ENCODE data around the gene MZB1. TPM values are rescaled to one million over a fixed set of nuclear protein-coding genes. Genes with fewer than 3 reads are reported as not detected.

The MZB1 gene
- total and polyA plus RNA-seq, 4 donors = 0.64 to 3.9 (median 1.5) TPM

DNA sequence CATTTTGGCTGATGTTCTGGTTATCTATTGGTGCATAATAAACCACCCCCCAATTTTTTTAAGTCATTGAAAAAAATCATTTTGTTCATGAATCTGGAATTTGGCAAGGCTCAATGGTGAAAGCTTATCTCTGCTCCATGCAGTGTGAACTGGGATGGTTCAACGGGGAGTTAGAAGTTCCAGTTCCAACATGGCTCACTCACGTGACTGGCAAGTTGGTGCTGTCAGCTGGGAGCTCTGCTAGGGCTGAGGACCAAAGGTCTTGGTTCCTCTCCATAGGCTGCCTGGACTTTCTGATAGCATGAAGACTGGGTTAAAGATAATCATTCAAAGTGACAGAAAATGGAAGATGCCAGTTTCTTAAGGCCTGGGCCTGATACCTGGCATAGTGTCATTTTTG is 17.2 kb upstream of the MZB1 start:
- Histone ChIP-seq H3K36me3 (ENCODE audit: control insufficient read depth in 1 of 2, insufficient read depth in 2 of 2, low read length in 1 of 2) (no peaks in the 10 kb centered on the region), H3K9me3 (ENCODE audit: control insufficient read depth, low read length) (no peaks in the 10 kb centered on the region), H3K4me3 (ENCODE audit: low read length in 2 of 2) (no peak overlapping the region), H3K27me3 (ENCODE audit: control insufficient read depth in 1 of 2, insufficient read depth in 2 of 2, low read length in 1 of 2) (no peaks in the 10 kb centered on the region), H3K27ac (ENCODE audit: low read depth in 1 of 2, low read length in 2 of 2) (no peak overlapping the region), H3K4me1 (ENCODE audit: control insufficient read depth in 1 of 2, insufficient read depth in 2 of 2, low read length in 2 of 2) (no peaks in the 10 kb centered on the region)
- intact Hi-C loops (cut with DNase I) = no loop called here
- ATAC-seq (ENCODE audit: low FRiP score) = no peak
- 51 to 52% methylated on average over 2 of the region's 2 CpGs for WGBS, 2 donors
- DNase-seq = no peak

- Histone ChIP-seq H3K36me3 (ENCODE audit: control insufficient read depth in 1 of 2, insufficient read depth in 2 of 2, low read length in 1 of 2) (no peaks in the 10 kb centered on the region), H3K27ac (ENCODE audit: low read depth in 1 of 2, low read length in 2 of 2) (peak overlapping the region in 1 of 2 donors; percentile 42), H3K4me3 (ENCODE audit: low read length in 2 of 2) (no peak overlapping the region), H3K9me3 (ENCODE audit: control insufficient read depth, low read length) (no peaks in the 10 kb centered on the region), H3K27me3 (ENCODE audit: control insufficient read depth in 1 of 2, insufficient read depth in 2 of 2, low read length in 1 of 2) (no peaks in the 10 kb centered on the region), H3K4me1 (ENCODE audit: control insufficient read depth in 1 of 2, insufficient read depth in 2 of 2, low read length in 2 of 2) (no peaks in the 10 kb centered on the region)
- intact Hi-C loops (cut with DNase I) = no loop called here
- WGBS, 2 donors = 50 to 55% methylated on average over 5 of the region's 5 CpGs
- ATAC-seq (ENCODE audit: low FRiP score) (no peak), DNase-seq (no peak)
Observed at GRCh38 chr5:139404484-139404840, 14.7 kb upstream of the MZB1 start.

DNA sequence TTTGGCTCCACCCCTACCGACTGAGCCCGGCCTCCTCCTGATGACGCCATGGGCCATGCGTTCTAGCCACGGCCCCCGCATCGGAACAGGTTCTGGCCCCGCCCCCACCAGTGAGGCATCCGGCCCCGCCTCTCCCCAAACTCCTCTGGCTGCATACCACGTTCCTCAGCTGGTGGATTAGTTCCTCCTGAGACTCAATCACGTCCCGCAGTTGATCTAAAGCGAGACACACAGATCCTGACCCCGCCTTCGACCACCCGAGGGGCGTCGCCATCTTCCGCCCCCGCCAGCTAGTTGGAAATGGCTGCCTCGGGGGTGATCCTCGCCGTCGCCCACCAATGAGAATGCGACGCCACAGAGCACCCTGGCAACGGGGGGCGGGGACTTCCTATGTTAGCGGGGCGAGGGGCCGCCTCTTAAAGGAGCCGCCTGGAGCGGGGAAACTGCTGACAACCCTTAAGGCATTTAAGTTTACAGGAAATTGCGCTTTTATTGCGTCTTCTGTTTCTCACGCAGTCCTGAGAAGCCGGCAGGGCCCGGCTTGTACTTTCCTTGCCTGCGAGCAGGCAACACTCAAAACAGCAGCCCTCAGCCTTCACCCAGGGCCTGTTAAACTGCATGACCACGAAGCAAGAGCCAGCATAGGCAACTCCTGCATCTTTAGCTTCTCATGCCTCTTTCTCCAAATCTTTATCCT is 14.2 kb upstream of the MZB1 start, which contains the start of gene SPATA24:
Gene SPATA24 (minus strand): TSS at position 303 of the 697 bp plus-strand sequence. CDS start 29 bp downstream, at position 274.
- Histone ChIP-seq H3K4me1 (ENCODE audit: control insufficient read depth in 1 of 2, insufficient read depth in 2 of 2, low read length in 2 of 2) (no peaks in the 10 kb centered on the region), H3K36me3 (ENCODE audit: control insufficient read depth in 1 of 2, insufficient read depth in 2 of 2, low read length in 1 of 2) (no peaks in the 10 kb centered on the region), H3K27ac (ENCODE audit: low read depth in 1 of 2, low read length in 2 of 2) (peak within 1 kb of the TSS; percentile 32 to 82), H3K9me3 (ENCODE audit: control insufficient read depth, low read length) (no peaks in the 10 kb centered on the region), H3K4me3 (ENCODE audit: low read length in 2 of 2) (peak within 1 kb of the TSS; percentile 10 to 38), H3K27me3 (ENCODE audit: control insufficient read depth in 1 of 2, insufficient read depth in 2 of 2, low read length in 1 of 2) (no peaks in the 10 kb centered on the region)
- ATAC-seq (ENCODE audit: low FRiP score) = peak; percentile 97
- DNase-seq = peak; percentile 99
- intact Hi-C loops (cut with DNase I) = no loop called here
- whole genome bisulfite sequencing, 2 donors = 0 to 1% methylated on average over 39 to 41 of the region's 41 CpGs

GRCh38 chr5:139403418-139403786 is 13.7 kb upstream of the MZB1 start:
- ATAC-seq (ENCODE audit: low FRiP score) (peak; percentile 12), DNase-seq (no peak)
- H3K4me3 ChIP-seq (ENCODE audit: low read length in 2 of 2) = peak overlapping the region; percentile 10 to 38
- H3K27ac ChIP-seq (ENCODE audit: low read depth in 1 of 2, low read length in 2 of 2) = peak overlapping the region in 1 of 2 donors; percentile 81
- no peaks in the 10 kb centered on the region for H3K4me1 ChIP-seq (ENCODE audit: control insufficient read depth in 1 of 2, insufficient read depth in 2 of 2, low read length in 2 of 2)
- H3K36me3 ChIP-seq (ENCODE audit: control insufficient read depth in 1 of 2, insufficient read depth in 2 of 2, low read length in 1 of 2) = no peaks in the 10 kb centered on the region
- H3K27me3 ChIP-seq (ENCODE audit: control insufficient read depth in 1 of 2, insufficient read depth in 2 of 2, low read length in 1 of 2) = no peaks in the 10 kb centered on the region
- intact Hi-C loops (cut with DNase I) = no loop called here
- no peaks in the 10 kb centered on the region for H3K9me3 ChIP-seq (ENCODE audit: control insufficient read depth, low read length)
- WGBS, 2 donors = 17 to 22% methylated on average over 7 of the region's 7 CpGs

- H3K9me3 ChIP-seq (ENCODE audit: control insufficient read depth, low read length) = no peaks in the 10 kb centered on the region
- H3K4me3 ChIP-seq (ENCODE audit: low read length in 2 of 2) = no peak overlapping the region
- WGBS, 2 donors = 84 to 87% methylated on average over 7 of the region's 7 CpGs
- H3K4me1 ChIP-seq (ENCODE audit: control insufficient read depth in 1 of 2, insufficient read depth in 2 of 2, low read length in 2 of 2) = no peaks in the 10 kb centered on the region
- intact Hi-C loops (cut with DNase I) = no loop called here
- H3K27me3 ChIP-seq (ENCODE audit: control insufficient read depth in 1 of 2, insufficient read depth in 2 of 2, low read length in 1 of 2) = no peaks in the 10 kb centered on the region
- no peak for ATAC-seq (ENCODE audit: low FRiP score)
- no peak overlapping the region for H3K27ac ChIP-seq (ENCODE audit: low read depth in 1 of 2, low read length in 2 of 2)
- peak in 1 of 2 donors; percentile 41 for DNase-seq
- H3K36me3 ChIP-seq (ENCODE audit: control insufficient read depth in 1 of 2, insufficient read depth in 2 of 2, low read length in 1 of 2) = no peaks in the 10 kb centered on the region
Observed at GRCh38 chr5:139402561-139403158, 12.9 kb upstream of the MZB1 start.

- Histone ChIP-seq H3K27me3 (ENCODE audit: control insufficient read depth in 1 of 2, insufficient read depth in 2 of 2, low read length in 1 of 2) (no peaks in the 10 kb centered on the region), H3K9me3 (ENCODE audit: control insufficient read depth, low read length) (no peaks in the 10 kb centered on the region), H3K4me1 (ENCODE audit: control insufficient read depth in 1 of 2, insufficient read depth in 2 of 2, low read length in 2 of 2) (no peaks in the 10 kb centered on the region), H3K4me3 (ENCODE audit: low read length in 2 of 2) (no peak overlapping the region), H3K36me3 (ENCODE audit: control insufficient read depth in 1 of 2, insufficient read depth in 2 of 2, low read length in 1 of 2) (no peaks in the 10 kb centered on the region), H3K27ac (ENCODE audit: low read depth in 1 of 2, low read length in 2 of 2) (no peak overlapping the region)
- intact Hi-C loops (cut with DNase I) = no loop called here
- ATAC-seq (ENCODE audit: low FRiP score) (no peak), DNase-seq (peak; percentile 20 to 42)
- 94 to 96% methylated on average over 10 of the region's 10 CpGs for WGBS, 2 donors
Observed at GRCh38 chr5:139401546-139401945, 11.8 kb upstream of the MZB1 start.

DNA sequence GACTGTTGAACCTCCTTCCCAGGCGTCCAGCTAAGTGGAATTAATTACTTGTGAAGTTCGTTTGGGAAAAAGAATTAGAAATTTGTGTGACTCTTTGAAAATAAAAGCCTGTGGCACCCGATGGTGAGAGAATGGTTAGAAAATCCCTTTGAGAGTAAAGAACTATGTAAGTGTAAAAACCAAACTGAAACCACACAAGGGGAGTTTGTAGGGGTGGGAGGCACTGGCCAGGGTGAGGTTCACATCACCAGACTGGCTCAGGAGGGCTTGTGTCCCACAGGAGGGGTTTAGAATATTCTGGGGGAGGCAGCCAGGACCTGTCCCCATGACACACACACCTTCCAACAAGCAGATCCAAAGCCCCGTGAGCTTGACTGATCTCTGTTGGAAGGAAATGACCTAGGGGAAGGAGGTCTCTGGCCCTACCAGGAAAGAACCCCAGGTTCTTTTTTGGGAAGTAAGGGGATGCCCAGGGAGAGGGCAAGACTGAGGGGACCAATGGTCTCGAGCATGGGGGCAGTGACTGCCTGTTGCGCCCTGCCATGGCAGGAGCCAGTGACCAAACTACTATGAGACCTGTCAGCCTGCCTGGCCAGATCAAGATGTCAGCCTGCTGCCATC is 9.9 kb upstream of the MZB1 start:
- Histone ChIP-seq H3K27me3 (ENCODE audit: control insufficient read depth in 1 of 2, insufficient read depth in 2 of 2, low read length in 1 of 2) (no peaks in the 10 kb centered on the region), H3K9me3 (ENCODE audit: control insufficient read depth, low read length) (no peaks in the 10 kb centered on the region), H3K36me3 (ENCODE audit: control insufficient read depth in 1 of 2, insufficient read depth in 2 of 2, low read length in 1 of 2) (no peaks in the 10 kb centered on the region), H3K4me1 (ENCODE audit: control insufficient read depth in 1 of 2, insufficient read depth in 2 of 2, low read length in 2 of 2) (no peaks in the 10 kb centered on the region), H3K27ac (ENCODE audit: low read depth in 1 of 2, low read length in 2 of 2) (no peak overlapping the region), H3K4me3 (ENCODE audit: low read length in 2 of 2) (no peak overlapping the region)
- WGBS, 2 donors = 91 to 93% methylated on average over 6 of the region's 6 CpGs
- DNase-seq = peak in 1 of 2 donors; percentile 19
- intact Hi-C loops (cut with DNase I) = no loop called here
- no peak for ATAC-seq (ENCODE audit: low FRiP score)

- no peaks in the 10 kb centered on the region for H3K9me3 ChIP-seq (ENCODE audit: control insufficient read depth, low read length)
- no peak for ATAC-seq (ENCODE audit: low FRiP score)
- no peaks in the 10 kb centered on the region for H3K27me3 ChIP-seq (ENCODE audit: control insufficient read depth in 1 of 2, insufficient read depth in 2 of 2, low read length in 1 of 2)
- peak; percentile 50 to 67 for DNase-seq
- H3K27ac ChIP-seq (ENCODE audit: low read depth in 1 of 2, low read length in 2 of 2) = no peak overlapping the region
- WGBS, 2 donors = 8% methylated on average over 6 of the region's 6 CpGs
- no peak overlapping the region for H3K4me3 ChIP-seq (ENCODE audit: low read length in 2 of 2)
- intact Hi-C loops (cut with DNase I) = no loop called here
- H3K36me3 ChIP-seq (ENCODE audit: control insufficient read depth in 1 of 2, insufficient read depth in 2 of 2, low read length in 1 of 2) = no peaks in the 10 kb centered on the region
- H3K4me1 ChIP-seq (ENCODE audit: control insufficient read depth in 1 of 2, insufficient read depth in 2 of 2, low read length in 2 of 2) = no peaks in the 10 kb centered on the region
Observed at GRCh38 chr5:139397921-139398320, 8.2 kb upstream of the MZB1 start.

DNA sequence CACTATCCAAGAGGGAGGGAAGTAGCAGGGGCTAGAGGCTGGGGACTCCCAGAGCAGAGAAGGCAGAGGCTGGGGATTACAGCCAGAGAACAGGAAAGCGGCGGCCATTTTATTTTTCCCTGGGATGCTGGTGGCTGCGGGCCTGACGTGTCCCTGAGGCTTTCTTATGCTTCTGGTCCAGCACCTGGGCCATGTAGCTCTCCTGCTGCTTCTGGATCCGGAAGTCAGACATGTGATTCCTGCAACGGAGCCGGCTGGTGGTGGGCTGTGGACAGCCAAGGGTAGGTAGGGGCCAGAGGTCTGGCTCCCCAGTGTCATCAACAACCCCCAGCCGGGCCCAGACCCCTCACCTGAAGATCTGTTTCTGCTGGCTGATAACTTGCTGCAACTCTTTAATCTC is 7.0 kb upstream of the MZB1 start:
- no peaks in the 10 kb centered on the region for H3K4me1 ChIP-seq (ENCODE audit: control insufficient read depth in 1 of 2, insufficient read depth in 2 of 2, low read length in 2 of 2)

More for the DNA sequence above, 7.0 kb upstream of the MZB1 start:
- Histone ChIP-seq H3K4me3 (ENCODE audit: low read length in 2 of 2) (no peak overlapping the region), H3K36me3 (ENCODE audit: control insufficient read depth in 1 of 2, insufficient read depth in 2 of 2, low read length in 1 of 2) (no peaks in the 10 kb centered on the region), H3K27me3 (ENCODE audit: control insufficient read depth in 1 of 2, insufficient read depth in 2 of 2, low read length in 1 of 2) (no peaks in the 10 kb centered on the region), H3K27ac (ENCODE audit: low read depth in 1 of 2, low read length in 2 of 2) (no peak overlapping the region), H3K9me3 (ENCODE audit: control insufficient read depth, low read length) (no peaks in the 10 kb centered on the region)
- DNase-seq = peak in 1 of 2 donors; percentile 39
- ATAC-seq (ENCODE audit: low FRiP score) = no peak
- WGBS, 2 donors = 90 to 96% methylated on average over 8 of the region's 8 CpGs
- intact Hi-C loops (cut with DNase I) = no loop called here
